Measurements from ENCODE around the gene SEMA3G. TPM values are rescaled to one million over a fixed set of nuclear protein-coding genes. Genes with fewer than 3 reads are reported as not detected.

SEMA3G gene
- total RNA-seq, 1 experiment from 2014 or later, result 0.32 TPM

GRCh38 chr3:52469001-52469400, 24.1 kb upstream of the SEMA3G start:
- Mint-ChIP-seq H3K4me1 (ENCODE audit: low read depth, unreplicated experiment) (no peaks in the 10 kb centered on the region), H3K4me3 (ENCODE audit: unreplicated experiment) (no peak overlapping the region), H3K27ac (ENCODE audit: unreplicated experiment) (no peak overlapping the region), H3K27me3 (ENCODE audit: insufficient read depth, unreplicated experiment) (no peaks in the 10 kb centered on the region), H3K9me3 (ENCODE audit: unreplicated experiment) (no peaks in the 10 kb centered on the region), H3K36me3 (ENCODE audit: insufficient read depth, unreplicated experiment) (peaks cover 47% of the 10 kb centered on the region)
- no TSS peak for BruUV-seq (replicated peaks)
- H3K4me1 ChIP-seq, result no peaks in the 10 kb centered on the region
- H3K9me3 ChIP-seq, result no peaks in the 10 kb centered on the region
- no peak for DNase-seq
- peaks cover 5% of the 10 kb centered on the region for H3K36me3 ChIP-seq (ENCODE audit: control insufficient read depth, insufficient read depth, low read length)
- no peaks in the 10 kb centered on the region for H3K27me3 ChIP-seq (replicated peaks; ENCODE audit: control insufficient read depth, insufficient read depth, low read length)
- ChIA-PET POLR2A (no interaction called here), CTCF (no interaction called here)
- intact Hi-C loops (cut with micrococcal nuclease; ENCODE audit: unreplicated experiment), result no loop called here
- TF ChIP-seq CTCF (IDR thresholded peaks at IDR 0.05; ENCODE audit: insufficient read depth in 1 of 2, low read depth in 1 of 2, low read length in 1 of 2, severe bottlenecking in 1 of 2, unreplicated experiment in 1 of 2), result no peak
- H3K4me3 ChIP-seq (ENCODE audit: low read depth, low read length), result no peak overlapping the region

GRCh38 chr3:52468336-52468735, 23.4 kb upstream of the SEMA3G start:
- BruUV-seq (replicated peaks), result no TSS peak
- CTCF ChIA-PET, result no interaction called here
- Mint-ChIP-seq H3K27me3 (ENCODE audit: insufficient read depth, unreplicated experiment) (no peaks in the 10 kb centered on the region), H3K4me3 (ENCODE audit: unreplicated experiment) (no peak overlapping the region), H3K27ac (ENCODE audit: unreplicated experiment) (no peak overlapping the region), H3K4me1 (ENCODE audit: low read depth, unreplicated experiment) (no peaks in the 10 kb centered on the region), H3K36me3 (ENCODE audit: insufficient read depth, unreplicated experiment) (peaks cover 50% of the 10 kb centered on the region), H3K9me3 (ENCODE audit: unreplicated experiment) (no peaks in the 10 kb centered on the region)
- no peak overlapping the region for H3K4me3 ChIP-seq (ENCODE audit: low read depth, low read length)
- intact Hi-C loops (cut with micrococcal nuclease; ENCODE audit: unreplicated experiment), result no loop called here
- H3K36me3 ChIP-seq (ENCODE audit: control insufficient read depth, insufficient read depth, low read length), result peaks cover 4% of the 10 kb centered on the region
- no peak for TF ChIP-seq CTCF (IDR thresholded peaks at IDR 0.05; ENCODE audit: insufficient read depth in 1 of 2, low read depth in 1 of 2, low read length in 1 of 2, severe bottlenecking in 1 of 2, unreplicated experiment in 1 of 2)
- no peaks in the 10 kb centered on the region for H3K4me1 ChIP-seq
- H3K9me3 ChIP-seq, result no peaks in the 10 kb centered on the region
- DNase-seq, result no peak
- H3K27me3 ChIP-seq (replicated peaks; ENCODE audit: control insufficient read depth, insufficient read depth, low read length), result no peaks in the 10 kb centered on the region
- POLR2A ChIA-PET, result no interaction called here

- Histone ChIP-seq H3K4me1 (no peaks in the 10 kb centered on the region), H3K9me3 (no peaks in the 10 kb centered on the region), H3K4me3 (ENCODE audit: low read depth, low read length) (no peak overlapping the region), H3K36me3 (ENCODE audit: control insufficient read depth, insufficient read depth, low read length) (peaks cover 1% of the 10 kb centered on the region), H3K27me3 (replicated peaks; ENCODE audit: control insufficient read depth, insufficient read depth, low read length) (no peaks in the 10 kb centered on the region)
- H3K4me1 Mint-ChIP-seq (ENCODE audit: low read depth, unreplicated experiment), result no peaks in the 10 kb centered on the region
- POLR2A ChIA-PET, result no interaction called here
- intact Hi-C loops (cut with micrococcal nuclease; ENCODE audit: unreplicated experiment), result no loop called here
- H3K36me3 Mint-ChIP-seq (ENCODE audit: insufficient read depth, unreplicated experiment), result peaks cover 39% of the 10 kb centered on the region
- no peaks in the 10 kb centered on the region for H3K27me3 Mint-ChIP-seq (ENCODE audit: insufficient read depth, unreplicated experiment)
- H3K4me3 Mint-ChIP-seq (ENCODE audit: unreplicated experiment), result no peak overlapping the region
- CTCF ChIA-PET, result no interaction called here
- no peaks in the 10 kb centered on the region for H3K9me3 Mint-ChIP-seq (ENCODE audit: unreplicated experiment)
- no TSS peak for BruUV-seq (replicated peaks)
- no peak overlapping the region for H3K27ac Mint-ChIP-seq (ENCODE audit: unreplicated experiment)
- no peak for DNase-seq
- no peak for TF ChIP-seq CTCF (IDR thresholded peaks at IDR 0.05; ENCODE audit: insufficient read depth in 1 of 2, low read depth in 1 of 2, low read length in 1 of 2, severe bottlenecking in 1 of 2, unreplicated experiment in 1 of 2)
Measured at GRCh38 chr3:52463416-52463815, 18.5 kb upstream of the SEMA3G start.
